ENCODE measurements around the gene PRPH. TPM values are rescaled to one million over a fixed set of nuclear protein-coding genes. Genes with fewer than 3 reads are reported as not detected.

Gene PRPH
- total and polyA plus RNA-seq, 4 donors = 0.19 to 2.7 (median 0.67) TPM

- peaks cover 2 to 82% (median 65%) of the 10 kb centered on the region in 3 donors for H3K27me3 ChIP-seq (ENCODE audit: control insufficient read depth in 3 of 3, insufficient read depth in 3 of 3, low read length in 2 of 3)
- WGBS, 2 donors = 56 to 66% methylated on average over 6 of the region's 6 CpGs
Observed at GRCh38 chr12:49340095-49340870, 45.3 kb downstream of the PRPH start.

GRCh38 chr12:49340971-49341776 is 46.2 kb downstream of the PRPH start:
- Histone ChIP-seq H3K9me3 (ENCODE audit: control insufficient read depth in 4 of 4, insufficient read depth in 3 of 4, low read length in 3 of 4) (peaks cover 0 to 3% (median 0%) of the 10 kb centered on the region in 4 donors), H3K9ac (ENCODE audit: insufficient read depth in 1 of 2, low read length in 2 of 2) (no peak overlapping the region), H3K27me3 (ENCODE audit: control insufficient read depth in 3 of 3, insufficient read depth in 3 of 3, low read length in 2 of 3) (peaks cover 0 to 84% (median 64%) of the 10 kb centered on the region in 3 donors), H3K36me3 (ENCODE audit: control insufficient read depth in 4 of 4, insufficient read depth in 4 of 4, low read length in 4 of 4) (no peaks in the 10 kb centered on the region), H3K27ac (ENCODE audit: low read depth in 1 of 2, low read length in 1 of 2) (no peak overlapping the region), H3K4me3 (no peak overlapping the region), H3K4me1 (ENCODE audit: control insufficient read depth in 5 of 5, insufficient read depth in 5 of 5, low read length in 5 of 5) (peaks cover 4 to 34% (median 6%) of the 10 kb centered on the region in 5 donors)
- TF ChIP-seq CTCF (IDR thresholded peaks at IDR 0.05; ENCODE audit: control extremely low read depth, extremely low read depth) = no peak
- DNase-seq (no peak), ATAC-seq (ENCODE audit: insufficient read depth, low FRiP score) (no peak)
- WGBS, 2 donors = 44 to 50% methylated on average over 14 of the region's 14 CpGs

More at GRCh38 chr12:49340095-49340870, 45.3 kb downstream of the PRPH start:
- no peak overlapping the region for H3K4me3 ChIP-seq
- peaks cover 0 to 26% (median 6%) of the 10 kb centered on the region in 5 donors for H3K4me1 ChIP-seq (ENCODE audit: control insufficient read depth in 5 of 5, insufficient read depth in 5 of 5, low read length in 5 of 5)
- no peak overlapping the region for H3K9ac ChIP-seq (ENCODE audit: insufficient read depth in 1 of 2, low read length in 2 of 2)
- no peak for DNase-seq
- no peaks in the 10 kb centered on the region for H3K36me3 ChIP-seq (ENCODE audit: control insufficient read depth in 4 of 4, insufficient read depth in 4 of 4, low read length in 4 of 4)
- TF ChIP-seq CTCF (IDR thresholded peaks at IDR 0.05; ENCODE audit: control extremely low read depth, extremely low read depth) = no peak
- no peak overlapping the region for H3K27ac ChIP-seq (ENCODE audit: low read depth in 1 of 2, low read length in 1 of 2)
- peaks cover 0 to 3% (median 0%) of the 10 kb centered on the region in 4 donors for H3K9me3 ChIP-seq (ENCODE audit: control insufficient read depth in 4 of 4, insufficient read depth in 3 of 4, low read length in 3 of 4)
- no peak for ATAC-seq (ENCODE audit: insufficient read depth, low FRiP score)

- H3K9ac ChIP-seq (ENCODE audit: insufficient read depth in 1 of 2, low read length in 2 of 2) = no peak overlapping the region
- peaks cover 0 to 84% (median 62%) of the 10 kb centered on the region in 3 donors for H3K27me3 ChIP-seq (ENCODE audit: control insufficient read depth in 3 of 3, insufficient read depth in 3 of 3, low read length in 2 of 3)
- no peak overlapping the region for H3K4me3 ChIP-seq
- H3K27ac ChIP-seq (ENCODE audit: low read depth in 1 of 2, low read length in 1 of 2) = no peak overlapping the region
- WGBS, 2 donors = 18 to 27% methylated on average over 20 to 21 of the region's 21 CpGs
- peaks cover 4 to 40% (median 8%) of the 10 kb centered on the region in 5 donors for H3K4me1 ChIP-seq (ENCODE audit: control insufficient read depth in 5 of 5, insufficient read depth in 5 of 5, low read length in 5 of 5)
- H3K36me3 ChIP-seq (ENCODE audit: control insufficient read depth in 4 of 4, insufficient read depth in 4 of 4, low read length in 4 of 4) = no peaks in the 10 kb centered on the region
- ATAC-seq (ENCODE audit: insufficient read depth, low FRiP score) (no peak), DNase-seq (no peak)
- no peak for TF ChIP-seq CTCF (IDR thresholded peaks at IDR 0.05; ENCODE audit: control extremely low read depth, extremely low read depth)
- H3K9me3 ChIP-seq (ENCODE audit: control insufficient read depth in 4 of 4, insufficient read depth in 3 of 4, low read length in 3 of 4) = no peaks in the 10 kb centered on the region
Observed at GRCh38 chr12:49341777-49342065, 46.8 kb downstream of the PRPH start.
